Keratinocyte (primary cell): ENCODE measurements around the gene CARD9.

ENCODE experiments used
- CTCF ChIP-seq, 3 experiments: IDR thresholded peaks in 1 of 3; conservative IDR thresholded peaks in 1 of 3; optimal IDR thresholded peaks in 1 of 3; 2 replicates in 2 of 3; 3 replicates in 1 of 3; pipeline versions ENCODE3 to v1.5.1; 2011; ENCODE audit warnings: low read length in 3 of 3, mild to moderate bottlenecking in 3 of 3, moderate library complexity in 2 of 3, control low read depth in 1 of 3, inconsistent platforms in 1 of 3; ENCODE audit not compliant: insufficient read depth in 2 of 3; ENCODE audit errors: extremely low read depth in 1 of 3
- EZH2 ChIP-seq: IDR thresholded peaks from one replicate; pipeline ENCODE4 v1.6.1; 2012; ENCODE audit warnings: inconsistent platforms, mild to moderate bottlenecking, low read length, moderate library complexity

- TF ChIP-seq CTCF (optimal IDR thresholded peaks at IDR 0.05 in 1 of 3, IDR thresholded peaks at IDR 0.05 in 1 of 3, conservative IDR thresholded peaks at IDR 0.05 in 1 of 3; ENCODE audit: extremely low read depth in 1 of 3, insufficient read depth in 2 of 3, low read length in 3 of 3) (no peak), EZH2 (no peak)
These were observed 8.3 kb downstream of the CARD9 start for GRCh38 chr9:136364942-136365774.
